Endothelial cell of umbilical vein (primary cell): ENCODE measurements around the gene IGSF3. TPM values are rescaled to one million over a fixed set of nuclear protein-coding genes. Genes with fewer than 3 reads are reported as not detected.

Source experiments
- BruUV-seq: library from RNA; stranded (reverse); fragments of 400-500 nt; replicated peaks from 2 replicates; lab custom pipeline; 2021; lab: Mats Ljungman, UMichigan
- CTCF ChIA-PET: fragments of 300-600, 350-600 bp; sonication (Branson Sonifier 250); formaldehyde crosslinking; loops from one replicate; lab custom pipeline; 2021; ENCODE audit warnings: antibody characterized with exemption, inconsistent platforms; lab: Charles Lee
- POLR2A ChIA-PET: fragments of 300-600, 350-600 bp; sonication (Branson Sonifier 250); formaldehyde crosslinking; loops from one replicate; lab custom pipeline; 2021; ENCODE audit warnings: antibody characterized with exemption, inconsistent platforms; lab: Charles Lee
- DNase-seq: peaks from one replicate; pipeline ENCODE4 v3.0.0-alpha.2; 2011; ENCODE audit warnings: low read depth, low spot score
- FAIRE-seq: peaks from 2 replicates; lab custom pipeline; 2011; peaks lifted over from hg19 to GRCh38; lab: Jason Lieb, UNC
- H2AFZ ChIP-seq: 2 replicates; pipeline ENCODE4 v1.6.0; 2012; ENCODE audit warnings: low read depth, low read length, control low read depth, inconsistent platforms
- H3K27ac ChIP-seq: 2 replicates; pipeline ENCODE4 v1.5.1; 2011; ENCODE audit warnings: low read depth, mild to moderate bottlenecking, control low read depth, low read length, moderate library complexity; ENCODE audit not compliant: insufficient read depth
- H3K27me3 ChIP-seq, 2 experiments: 2 replicates each; pipeline versions ENCODE4 v1.6.0 to v1.6.1; 2011; ENCODE audit warnings: low read length in 2 of 2, mixed read lengths in 1 of 2; ENCODE audit not compliant: control insufficient read depth in 2 of 2, insufficient read depth in 2 of 2
- H3K36me3 ChIP-seq, 2 experiments: 2 replicates in 1 of 2; 3 replicates in 1 of 2; pipeline ENCODE4 v1.5.1; 2011; ENCODE audit warnings: low read length in 2 of 2, mild to moderate bottlenecking in 1 of 2, moderate library complexity in 1 of 2; ENCODE audit not compliant: control insufficient read depth in 2 of 2, insufficient read depth in 2 of 2; ENCODE audit errors: extremely low read depth in 1 of 2
- H3K4me1 ChIP-seq: 3 replicates; pipeline ENCODE4 v1.5.1; 2011; ENCODE audit warnings: mild to moderate bottlenecking, low read length; ENCODE audit not compliant: control insufficient read depth, insufficient read depth; ENCODE audit errors: extremely low read depth
- H3K4me2 ChIP-seq: 2 replicates; pipeline ENCODE4 v1.6.1; 2011; ENCODE audit warnings: low read length, control low read depth, mixed read lengths; ENCODE audit not compliant: insufficient read depth
- H3K4me3 ChIP-seq, 3 experiments: fragments of 200-600 bp in 1 of 3; sonication (generic), shearing (Covaris generic) in 1 of 3; replicated peaks in 1 of 3; 2 replicates each; pipeline ENCODE4 v1.5.1; 2011 to 2016; ENCODE audit warnings: control low read depth in 3 of 3, low read length in 3 of 3, mild to moderate bottlenecking in 2 of 3, inconsistent platforms in 1 of 3, low read depth in 1 of 3, moderate library complexity in 1 of 3; ENCODE audit not compliant: insufficient read depth in 1 of 3
- H3K79me2 ChIP-seq: 2 replicates; pipeline ENCODE4 v1.6.0; 2012; ENCODE audit warnings: low read length, inconsistent platforms; ENCODE audit not compliant: control insufficient read depth, insufficient read depth
- H3K9ac ChIP-seq: replicated peaks from 2 replicates; pipeline ENCODE3; 2011; ENCODE audit warnings: low read length, control low read depth; ENCODE audit not compliant: insufficient read depth; ENCODE audit errors: extremely low read depth
- H3K9me1 ChIP-seq: replicated peaks from 3 replicates; pipeline ENCODE4 v1.6.0; 2011; ENCODE audit warnings: mild to moderate bottlenecking, low read length; ENCODE audit not compliant: control insufficient read depth, insufficient read depth; ENCODE audit errors: extremely low read depth
- H3K9me3 ChIP-seq: replicated peaks from 2 replicates; pipeline ENCODE4 v1.5.1; 2012; ENCODE audit warnings: low read length, inconsistent platforms; ENCODE audit not compliant: control insufficient read depth, insufficient read depth
- H4K20me1 ChIP-seq: replicated peaks from 2 replicates; pipeline ENCODE3; 2011; ENCODE audit warnings: mild to moderate bottlenecking, low read length; ENCODE audit not compliant: control insufficient read depth, insufficient read depth; ENCODE audit errors: extremely low read depth
- CTCF ChIP-seq, 2 donors: IDR thresholded peaks; 1 replicate in 1 of 2; 2 replicates in 1 of 2; pipeline ENCODE4 v1.5.1; 2011; ENCODE audit warnings: low read length in 2 of 2, mild to moderate bottlenecking in 2 of 2, moderate library complexity in 2 of 2, control low read depth in 1 of 2, inconsistent platforms in 1 of 2, low read depth in 1 of 2; ENCODE audit not compliant: insufficient read depth in 1 of 2; ENCODE audit errors: extremely low read depth in 1 of 2
- EZH2 ChIP-seq: IDR thresholded peaks from 2 replicates; pipeline ENCODE4 v1.6.1; 2012; ENCODE audit warnings: borderline replicate concordance, low read depth, mild to moderate bottlenecking, moderate library complexity, low read length, inconsistent platforms; ENCODE audit not compliant: severe bottlenecking
- FOS ChIP-seq: IDR thresholded peaks from 2 replicates; pipeline ENCODE4 v1.6.1; 2011; ENCODE audit warnings: mild to moderate bottlenecking, low read length, moderate library complexity, borderline replicate concordance; ENCODE audit not compliant: insufficient read depth
- GATA2 ChIP-seq: IDR thresholded peaks from 2 replicates; pipeline ENCODE4 v1.7.0; 2011; ENCODE audit warnings: low read depth, mild to moderate bottlenecking, moderate library complexity, mixed read lengths, low read length; ENCODE audit not compliant: insufficient read length, insufficient read depth
- JUN ChIP-seq: IDR thresholded peaks from 2 replicates; pipeline ENCODE4 v1.6.1; 2011; ENCODE audit warnings: borderline replicate concordance, low read depth; ENCODE audit not compliant: insufficient read length, insufficient read depth
- MAX ChIP-seq: IDR thresholded peaks from 2 replicates; pipeline ENCODE4 v1.6.1; 2011; ENCODE audit not compliant: insufficient read depth, insufficient read length
- MYC ChIP-seq: IDR thresholded peaks from one replicate; pipeline ENCODE4 v1.6.1; 2011; ENCODE audit warnings: mild to moderate bottlenecking, low read depth, low read length
- POLR2A ChIP-seq: IDR thresholded peaks from 2 replicates; pipeline ENCODE4 v1.6.1; 2012; ENCODE audit warnings: low read depth, mild to moderate bottlenecking, control low read depth, low read length
- POLR2AphosphoS5 ChIP-seq: IDR thresholded peaks from 2 replicates; pipeline ENCODE4 v1.6.1; 2012; ENCODE audit warnings: low read depth, mild to moderate bottlenecking, control low read depth, low read length, moderate library complexity; ENCODE audit not compliant: insufficient read depth
- dilution Hi-C: fragments of 300-500 bp; cut with MboI; formaldehyde crosslinking; loops from one replicate; pipeline ENCODE4 v1.15.0; 2019; ENCODE audit warnings: low sequenced_read_pairs; ENCODE audit not compliant: extremely low pct_ligation_motif_present
- intact Hi-C: fragments of 100-400 bp; cut with micrococcal nuclease; formaldehyde crosslinking; loops from one replicate; pipeline ENCODE4 v1.10.0; 2022
- polyA plus RNA-seq, 4 experiments: library from polyadenylated mRNA; depleted of rRNA in 3 of 4; stranded (reverse) in 3 of 4; unstranded in 1 of 4; fragments of >200 nt; gene quantifications; 2 replicates each; pipeline versions ENCODE4 v1.2.1 to v1.2.3, GENCODE V29; 2011 to 2012; ENCODE audit warnings: missing spikeins in 1 of 4
- total RNA-seq: library from RNA; stranded (reverse); gene quantifications from 2 replicates; pipeline ENCODE4 v1.2.3, GENCODE V29; 2021

Gene IGSF3
- total and polyA plus RNA-seq, 2 donors (not counting 3 experiments of a cell fraction or from before 2014, with no cell fraction given), result 0.63 to 2.2 TPM

- dilution Hi-C loops, result no loop called here
- no TSS peak for BruUV-seq
- H3K4me3 ChIP-seq, result no peak overlapping the region
- H2AFZ ChIP-seq, result no peak overlapping the region
- POLR2A ChIA-PET, result no interaction called here
- H3K79me2 ChIP-seq, result no peaks in the 10 kb centered on the region
- no peaks in the 10 kb centered on the region for H4K20me1 ChIP-seq
- CTCF ChIA-PET, result interaction anchor here (1.7 to 4.6 kb wide), 3 partner anchors 11 to 533 kb away, joined by 10 to 41 read pairs (median 19); no protein-coding TSS in a partner anchor
- intact Hi-C loops, result loop anchor here (1.0 kb wide), 1 partner anchor 98 kb away; no protein-coding TSS in a partner anchor
- no peak for DNase-seq
- no peaks in the 10 kb centered on the region for H3K9me3 ChIP-seq
- H3K36me3 ChIP-seq, result no peaks in the 10 kb centered on the region
- H3K27me3 ChIP-seq, result peaks cover 1 to 5% of the 10 kb centered on the region in 2 experiments
- no peak overlapping the region for H3K27ac ChIP-seq
- H3K4me2 ChIP-seq, result no peak overlapping the region
- H3K4me1 ChIP-seq, result no peaks in the 10 kb centered on the region
- TF ChIP-seq JUN (no peak), FOS (no peak), MYC (no peak)
- no peak overlapping the region for H3K9ac ChIP-seq
- FAIRE-seq, result no peak
- no peaks in the 10 kb centered on the region for H3K9me1 ChIP-seq
These were observed 4.4 kb upstream of the IGSF3 start for GRCh38 chr1:116671912-116672311.

- Histone ChIP-seq H3K27ac (no peak overlapping the region), H2AFZ (no peak overlapping the region), H3K9me1 (no peaks in the 10 kb centered on the region), H3K4me3 (no peak overlapping the region), H3K9ac (no peak overlapping the region), H3K36me3 (no peaks in the 10 kb centered on the region), H3K27me3 (peaks cover 8 to 10% of the 10 kb centered on the region in 2 experiments), H3K4me1 (peaks cover 2% of the 10 kb centered on the region), H4K20me1 (no peaks in the 10 kb centered on the region), H3K4me2 (no peak overlapping the region), H3K9me3 (no peaks in the 10 kb centered on the region), H3K79me2 (no peaks in the 10 kb centered on the region)
- FAIRE-seq (no peak), DNase-seq (no peak)
- no peak for TF ChIP-seq JUN
- TF ChIP-seq POLR2A, result no peak
- TF ChIP-seq EZH2, result no peak
- no peak for TF ChIP-seq MAX
- TF ChIP-seq FOS, result no peak
- no peak for TF ChIP-seq POLR2AphosphoS5
- TF ChIP-seq GATA2, result no peak
- no peak for TF ChIP-seq MYC
- no peak for TF ChIP-seq CTCF (IDR thresholded peaks at IDR 0.05; ENCODE audit: extremely low read depth in 1 of 2, insufficient read depth in 1 of 2, low read depth in 1 of 2, low read length in 2 of 2)
- dilution Hi-C loops (no loop called here), intact Hi-C loops (no loop called here)
- ChIA-PET POLR2A (no interaction called here), CTCF (interaction anchor here (0.7 to 4.6 kb wide), 4 partner anchors 10 to 532 kb away, joined by 3 to 41 read pairs (median 14); no protein-coding TSS in a partner anchor)
- no TSS peak for BruUV-seq
These were observed 3.7 kb upstream of the IGSF3 start for GRCh38 chr1:116671072-116671760.
